HG03460 (cell line): Measurements from ENCODE around the gene PSG5.
"Not testable (repeated sequence)": the region's sequence is repeated elsewhere in the genome, so short reads cannot be mapped to it uniquely, and the experiment has no call there.

Experiments
- ATAC-seq: cut with Tn5 transposase; IDR thresholded peaks from one replicate; pipeline ENCODE4 v1.9.1; 2021; ENCODE audit not compliant: unreplicated experiment

PSG5 gene

GRCh38 chr19:43188092-43188491, 1.8 kb upstream of the PSG5 start:
- ATAC-seq: not testable (repeated sequence)

- not testable (repeated sequence) for ATAC-seq
These were observed 4.2 kb downstream of the PSG5 start for GRCh38 chr19:43181869-43182771.

GRCh38 chr19:43179569-43180147, 6.7 kb downstream of the PSG5 start:
- ATAC-seq: not testable (repeated sequence)

GRCh38 chr19:43178577-43178976, 7.8 kb downstream of the PSG5 start:
- not testable (repeated sequence) for ATAC-seq

- ATAC-seq: not testable (repeated sequence)
These were observed 20.4 kb downstream of the PSG5 start for GRCh38 chr19:43165906-43166305.

GRCh38 chr19:43163135-43163534, 23.2 kb downstream of the PSG5 start:
- not testable (repeated sequence) for ATAC-seq

GRCh38 chr19:43162261-43162660, 24.1 kb downstream of the PSG5 start:
- ATAC-seq: not testable (repeated sequence)

GRCh38 chr19:43152214-43152613, 34.1 kb downstream of the PSG5 start:
- ATAC-seq: no peak

GRCh38 chr19:43149788-43150187, 36.5 kb downstream of the PSG5 start:
- not testable (repeated sequence) for ATAC-seq

GRCh38 chr19:43148233-43148632, 38.1 kb downstream of the PSG5 start:
- ATAC-seq: no peak

GRCh38 chr19:43141763-43142162, 44.6 kb downstream of the PSG5 start:
- ATAC-seq: not testable (repeated sequence)

GRCh38 chr19:43132696-43133095, 53.6 kb downstream of the PSG5 start:
- no peak for ATAC-seq

GRCh38 chr19:43131281-43131842, 55.0 kb downstream of the PSG5 start:
- not testable (repeated sequence) for ATAC-seq

GRCh38 chr19:43129197-43129596, 57.1 kb downstream of the PSG5 start:
- ATAC-seq: not testable (repeated sequence)

- not testable (repeated sequence) for ATAC-seq
These were observed 59.0 kb downstream of the PSG5 start for GRCh38 chr19:43127336-43127735.

GRCh38 chr19:43126720-43127119, 59.6 kb downstream of the PSG5 start:
- ATAC-seq: no peak

GRCh38 chr19:43124360-43124759, 62.0 kb downstream of the PSG5 start:
- no peak for ATAC-seq

- not testable (repeated sequence) for ATAC-seq
These were observed 65.8 kb downstream of the PSG5 start for GRCh38 chr19:43120433-43121026.

GRCh38 chr19:43119526-43119925, 66.8 kb downstream of the PSG5 start:
- ATAC-seq: not testable (repeated sequence)
